Natural killer cell (primary cell): ENCODE measurements around the gene CSGALNACT2. TPM values are rescaled to one million over a fixed set of nuclear protein-coding genes. Genes with fewer than 3 reads are reported as not detected.

Experiments used
- ATAC-seq, 3 donors: fragments of 150-1000 bp in 2 of 3; fragments of 200-7000 bp in 1 of 3; cut with Tn5 transposase; 1 replicate in 1 of 3; 2 replicates in 2 of 3; pipeline ENCODE4 v1.10.0; 2021; ENCODE audit warnings: mild to moderate bottlenecking in 2 of 3, moderate library complexity in 2 of 3
- DNase-seq, 2 donors: peaks; one replicate each; pipeline versions ENCODE4 v3.0.0 to v3.0.0-alpha.2; 2013 to 2021; ENCODE audit warnings: mixed read lengths in 1 of 2
- H3K27ac ChIP-seq: one replicate; pipeline ENCODE4 v1.5.1; 2013; ENCODE audit warnings: mild to moderate bottlenecking, low read length
- H3K27me3 ChIP-seq: one replicate; pipeline ENCODE4 v1.6.1; 2013; ENCODE audit warnings: low read length; ENCODE audit not compliant: control insufficient read depth, insufficient read depth
- H3K36me3 ChIP-seq: one replicate; pipeline ENCODE4 v1.6.1; 2013; ENCODE audit warnings: low read length; ENCODE audit not compliant: control insufficient read depth, insufficient read depth
- H3K4me1 ChIP-seq: one replicate; pipeline ENCODE4 v1.6.1; 2013; ENCODE audit warnings: low read length; ENCODE audit not compliant: control insufficient read depth, insufficient read depth
- H3K4me3 ChIP-seq: one replicate; pipeline ENCODE4 v1.5.1; 2013; ENCODE audit warnings: low read length
- H3K9me3 ChIP-seq: one replicate; pipeline ENCODE4 v1.6.1; 2013; ENCODE audit warnings: low read length; ENCODE audit not compliant: control insufficient read depth, insufficient read depth
- H3K27ac Mint-ChIP-seq, 2 donors: one replicate each; pipeline ENCODE4 v1.8.0; 2022; ENCODE audit warnings: mild to moderate bottlenecking in 2 of 2, mixed read lengths in 2 of 2, moderate library complexity in 1 of 2
- H3K27me3 Mint-ChIP-seq, 2 donors: one replicate each; pipeline ENCODE4 v1.8.0; 2022; ENCODE audit warnings: low read depth in 2 of 2, mixed read lengths in 2 of 2
- H3K36me3 Mint-ChIP-seq: one replicate; pipeline ENCODE4 v1.8.0; 2022; ENCODE audit warnings: mixed read lengths
- H3K4me1 Mint-ChIP-seq, 2 donors: one replicate each; pipeline ENCODE4 v1.8.0; 2022; ENCODE audit warnings: mixed read lengths in 2 of 2
- H3K4me3 Mint-ChIP-seq: one replicate; pipeline ENCODE4 v1.8.0; 2022; ENCODE audit warnings: mild to moderate bottlenecking, moderate library complexity, mixed read lengths
- H3K9me3 Mint-ChIP-seq, 2 donors: one replicate each; pipeline ENCODE4 v1.8.0; 2022; ENCODE audit warnings: mixed read lengths in 2 of 2
- CTCF ChIP-seq: fragments of 200-600 bp; IDR thresholded peaks from one replicate; pipeline ENCODE4 v1.8.0; 2022; ENCODE audit warnings: antibody characterized with exemption
- WGBS: methylation state at CpG from one replicate; pipeline ENCODE4 v1.1.7; 2013; ENCODE audit warnings: missing lambda C conversion rate; ENCODE audit not compliant: insufficient coverage; 5-methylcytosine and 5-hydroxymethylcytosine counted together
- intact Hi-C: fragments of 100-400 bp; cut with micrococcal nuclease; formaldehyde crosslinking; loops from one replicate; pipeline ENCODE4 v1.14.2; 2022
- total RNA-seq, 4 donors: library from RNA; stranded (reverse); fragments of 120-200 nt in 1 of 4; gene quantifications; one replicate each; pipeline versions ENCODE4 v1.2.3 to v1.2.4, GENCODE V29; 2013 to 2022

The CSGALNACT2 gene
- total RNA-seq, 3 donors from 2014 or later (not counting 1 experiment from before 2014, with no cell fraction given), result 49.9 to 57.4 (median 52.8) TPM

- Histone ChIP-seq H3K4me3 (no peak overlapping the region), H3K27me3 (no peaks in the 10 kb centered on the region), H3K27ac (no peak overlapping the region), H3K4me1 (peaks cover 28% of the 10 kb centered on the region), H3K36me3 (no peaks in the 10 kb centered on the region), H3K9me3 (no peaks in the 10 kb centered on the region)
- WGBS, result 96% methylated on average over 6 of the region's 6 CpGs
- no peak for TF ChIP-seq CTCF
- H3K4me1 Mint-ChIP-seq, result peaks cover 57 to 66% of the 10 kb centered on the region in 2 donors
- no peak for DNase-seq
- H3K27me3 Mint-ChIP-seq, result no peaks in the 10 kb centered on the region
- no peaks in the 10 kb centered on the region for H3K9me3 Mint-ChIP-seq
- ATAC-seq, result no peak
- H3K27ac Mint-ChIP-seq, result no peak overlapping the region
- no peak overlapping the region for H3K4me3 Mint-ChIP-seq
- no peaks in the 10 kb centered on the region for H3K36me3 Mint-ChIP-seq
- intact Hi-C loops, result no loop called here
Measured at GRCh38 chr10:43131906-43132305, 6.3 kb upstream of the CSGALNACT2 start.

- no peak overlapping the region for H3K4me3 ChIP-seq
- no peak for DNase-seq
- ATAC-seq, result no peak
- Mint-ChIP-seq H3K27ac (peak overlapping the region; percentile 33 to 63), H3K36me3 (no peaks in the 10 kb centered on the region), H3K27me3 (no peaks in the 10 kb centered on the region), H3K4me3 (peak overlapping the region; percentile 4), H3K9me3 (no peaks in the 10 kb centered on the region), H3K4me1 (peaks cover 55 to 64% of the 10 kb centered on the region in 2 donors)
- H3K9me3 ChIP-seq, result no peaks in the 10 kb centered on the region
- H3K27me3 ChIP-seq, result no peaks in the 10 kb centered on the region
- 78% methylated on average over 3 of the region's 3 CpGs for WGBS
- H3K36me3 ChIP-seq, result no peaks in the 10 kb centered on the region
- intact Hi-C loops, result no loop called here
- no peak overlapping the region for H3K27ac ChIP-seq
- H3K4me1 ChIP-seq, result peaks cover 28% of the 10 kb centered on the region
- no peak for TF ChIP-seq CTCF
Measured at GRCh38 chr10:43132867-43133787, 5.1 kb upstream of the CSGALNACT2 start.

GRCh38 chr10:43134126-43134905 lies 3.9 kb upstream of the CSGALNACT2 start:
- no peak for DNase-seq
- TF ChIP-seq CTCF, result no peak
- no peak overlapping the region for H3K4me3 Mint-ChIP-seq
- Histone ChIP-seq H3K27me3 (no peaks in the 10 kb centered on the region), H3K36me3 (no peaks in the 10 kb centered on the region), H3K4me1 (peaks cover 19% of the 10 kb centered on the region), H3K9me3 (no peaks in the 10 kb centered on the region), H3K27ac (no peak overlapping the region), H3K4me3 (no peak overlapping the region)
- H3K36me3 Mint-ChIP-seq, result no peaks in the 10 kb centered on the region
- H3K27ac Mint-ChIP-seq, result no peak overlapping the region
- H3K4me1 Mint-ChIP-seq, result peaks cover 52 to 61% of the 10 kb centered on the region in 2 donors
- WGBS, result 69% methylated on average over 5 of the region's 5 CpGs
- no peaks in the 10 kb centered on the region for H3K9me3 Mint-ChIP-seq
- intact Hi-C loops, result no loop called here
- ATAC-seq, result no peak
- H3K27me3 Mint-ChIP-seq, result no peaks in the 10 kb centered on the region
